Activated CD4-positive, CD25-positive, alpha-beta regulatory T cell treated with anti-CD3 and anti-CD28 coated beads, Interleukin-2, amount 50 U/mL, for 24 hours (primary cell): ENCODE results near the gene CLCA2.

Source experiments
- ATAC-seq, 2 donors: fragments of 150-1000 bp; cut with Tn5 transposase; one replicate each; pipeline ENCODE4 v1.10.0; 2021; ENCODE audit warnings: mild to moderate bottlenecking in 1 of 2, moderate library complexity in 1 of 2

CLCA2 gene, protein sequence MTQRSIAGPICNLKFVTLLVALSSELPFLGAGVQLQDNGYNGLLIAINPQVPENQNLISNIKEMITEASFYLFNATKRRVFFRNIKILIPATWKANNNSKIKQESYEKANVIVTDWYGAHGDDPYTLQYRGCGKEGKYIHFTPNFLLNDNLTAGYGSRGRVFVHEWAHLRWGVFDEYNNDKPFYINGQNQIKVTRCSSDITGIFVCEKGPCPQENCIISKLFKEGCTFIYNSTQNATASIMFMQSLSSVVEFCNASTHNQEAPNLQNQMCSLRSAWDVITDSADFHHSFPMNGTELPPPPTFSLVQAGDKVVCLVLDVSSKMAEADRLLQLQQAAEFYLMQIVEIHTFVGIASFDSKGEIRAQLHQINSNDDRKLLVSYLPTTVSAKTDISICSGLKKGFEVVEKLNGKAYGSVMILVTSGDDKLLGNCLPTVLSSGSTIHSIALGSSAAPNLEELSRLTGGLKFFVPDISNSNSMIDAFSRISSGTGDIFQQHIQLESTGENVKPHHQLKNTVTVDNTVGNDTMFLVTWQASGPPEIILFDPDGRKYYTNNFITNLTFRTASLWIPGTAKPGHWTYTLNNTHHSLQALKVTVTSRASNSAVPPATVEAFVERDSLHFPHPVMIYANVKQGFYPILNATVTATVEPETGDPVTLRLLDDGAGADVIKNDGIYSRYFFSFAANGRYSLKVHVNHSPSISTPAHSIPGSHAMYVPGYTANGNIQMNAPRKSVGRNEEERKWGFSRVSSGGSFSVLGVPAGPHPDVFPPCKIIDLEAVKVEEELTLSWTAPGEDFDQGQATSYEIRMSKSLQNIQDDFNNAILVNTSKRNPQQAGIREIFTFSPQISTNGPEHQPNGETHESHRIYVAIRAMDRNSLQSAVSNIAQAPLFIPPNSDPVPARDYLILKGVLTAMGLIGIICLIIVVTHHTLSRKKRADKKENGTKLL

DNA sequence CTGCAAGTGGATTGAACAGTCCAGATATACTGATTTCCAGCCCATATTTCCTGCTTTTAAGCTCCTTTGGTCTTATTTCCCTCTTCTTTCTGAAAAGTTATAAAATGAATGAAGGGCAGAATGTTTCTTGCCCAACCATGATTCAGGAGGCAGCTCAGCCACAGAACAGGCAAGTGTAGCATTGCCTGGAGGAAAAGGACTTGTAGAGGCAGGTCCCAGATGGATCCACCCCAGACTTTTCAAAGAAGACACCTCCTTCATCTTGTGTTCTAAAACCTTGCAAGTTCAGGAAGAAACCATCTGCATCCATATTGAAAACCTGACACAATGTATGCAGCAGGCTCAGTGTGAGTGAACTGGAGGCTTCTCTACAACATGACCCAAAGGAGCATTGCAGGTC lies at the start of gene CLCA2:
TSS of gene CLCA2 (plus strand) at position 299 of the 400 bp plus-strand sequence. CDS start at position 376, 77 bp downstream.
- no peak for ATAC-seq

DNA sequence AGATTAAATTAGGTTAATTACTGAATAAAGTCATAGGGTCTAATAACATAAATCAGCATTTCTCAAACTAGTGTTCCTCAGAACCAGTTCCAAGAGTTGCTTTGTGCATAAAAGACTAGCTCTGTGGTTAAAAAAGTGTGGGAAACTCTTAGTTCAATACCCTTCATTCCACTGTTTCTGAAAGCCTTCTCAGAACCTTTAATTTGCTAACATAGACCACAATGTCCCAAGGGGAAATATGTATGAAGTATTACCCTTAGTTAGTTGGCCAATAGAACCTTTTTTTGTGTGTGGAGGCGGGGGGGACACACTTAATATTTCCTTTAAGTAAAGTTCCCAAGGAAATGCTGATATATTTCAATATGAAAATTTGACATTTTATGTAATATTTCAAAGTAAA lies 48.3 kb upstream of the CLCA2 start:
- no peak for ATAC-seq

DNA sequence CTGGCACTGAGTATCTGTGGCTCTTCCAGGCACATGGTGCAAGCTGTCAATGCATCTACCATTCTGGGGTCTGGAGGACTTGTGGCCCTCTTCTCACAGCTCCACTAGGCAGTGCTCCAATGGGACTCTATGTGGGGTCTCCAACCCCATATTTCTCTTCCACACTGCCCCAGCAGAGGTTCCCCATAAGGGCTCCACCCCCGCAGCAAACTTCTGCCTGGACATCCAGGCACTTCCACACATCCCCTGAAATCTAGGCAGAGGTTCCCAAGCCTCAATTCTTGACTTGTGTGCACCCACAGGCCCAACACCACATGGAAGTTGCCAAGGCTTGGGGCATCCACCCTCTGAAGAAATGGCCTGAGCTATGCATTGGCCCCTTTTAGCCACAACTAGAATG lies 46.6 kb upstream of the CLCA2 start:
- ATAC-seq = no peak

DNA sequence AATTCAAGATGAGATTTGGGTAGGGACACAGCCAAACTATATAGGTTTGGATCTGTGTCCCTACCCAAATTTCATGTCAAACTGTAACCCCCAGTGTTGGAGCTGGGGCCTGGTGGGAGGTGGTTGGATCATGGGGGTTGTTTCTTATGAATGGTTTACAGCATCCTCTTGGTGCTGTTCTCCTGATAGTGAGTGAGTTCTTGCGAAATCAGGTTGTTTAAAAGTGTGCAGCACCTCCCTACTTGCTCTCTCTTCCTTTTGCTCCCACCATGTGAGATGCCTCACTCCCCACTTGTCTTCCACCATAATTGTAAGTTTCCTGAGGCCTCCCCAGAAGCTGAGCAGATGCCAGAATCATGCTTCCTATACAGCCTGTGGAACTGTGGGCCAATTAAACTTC lies 45.2 kb upstream of the CLCA2 start:
- no peak for ATAC-seq

DNA sequence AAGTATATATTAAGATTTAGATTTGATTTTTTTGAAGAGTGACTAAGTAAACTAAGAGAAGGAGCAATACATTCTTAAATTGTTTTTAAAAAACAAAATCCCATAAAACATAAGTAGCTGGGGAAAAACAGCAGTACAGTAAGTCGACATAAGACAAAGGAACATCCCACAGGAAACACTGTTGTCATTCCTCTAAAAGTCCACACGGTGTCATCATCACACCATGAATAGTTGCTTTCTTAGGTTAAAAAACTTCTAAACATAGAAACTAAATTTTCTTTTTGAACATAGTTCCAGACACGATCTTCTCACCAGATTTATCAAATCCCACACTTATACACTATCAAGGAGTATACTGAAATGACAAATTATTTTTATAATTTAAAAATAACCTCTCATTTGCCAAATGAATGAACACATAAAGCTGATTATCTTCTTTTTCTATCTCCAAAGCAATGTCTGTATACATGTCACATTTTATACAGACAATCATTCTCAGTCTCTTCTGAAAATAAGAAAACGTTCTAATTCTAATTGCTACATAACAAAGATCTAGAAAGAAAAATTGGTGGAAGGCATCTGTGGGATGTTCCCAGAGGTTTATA lies 43.6 kb upstream of the CLCA2 start:
- ATAC-seq = peak in 1 of 2 donors; percentile 55

DNA sequence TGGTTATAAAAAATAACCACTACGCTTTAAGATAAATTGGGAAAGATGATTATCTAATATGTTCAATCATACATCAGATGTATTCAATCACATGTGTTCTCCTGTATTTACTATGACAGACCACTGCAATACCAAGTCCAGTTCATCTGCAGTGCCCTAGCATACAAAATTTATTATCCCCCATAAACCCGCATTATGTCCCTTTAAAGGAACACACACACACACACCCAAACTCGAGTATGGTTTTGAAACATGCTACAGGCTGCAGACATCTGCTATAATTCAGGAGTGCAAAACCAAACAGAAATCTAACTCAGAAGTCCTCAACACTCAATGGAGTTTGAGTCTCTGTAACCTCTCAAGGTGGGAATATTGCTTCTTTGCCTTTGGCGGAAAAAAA lies 42.7 kb upstream of the CLCA2 start:
- ATAC-seq = no peak

DNA sequence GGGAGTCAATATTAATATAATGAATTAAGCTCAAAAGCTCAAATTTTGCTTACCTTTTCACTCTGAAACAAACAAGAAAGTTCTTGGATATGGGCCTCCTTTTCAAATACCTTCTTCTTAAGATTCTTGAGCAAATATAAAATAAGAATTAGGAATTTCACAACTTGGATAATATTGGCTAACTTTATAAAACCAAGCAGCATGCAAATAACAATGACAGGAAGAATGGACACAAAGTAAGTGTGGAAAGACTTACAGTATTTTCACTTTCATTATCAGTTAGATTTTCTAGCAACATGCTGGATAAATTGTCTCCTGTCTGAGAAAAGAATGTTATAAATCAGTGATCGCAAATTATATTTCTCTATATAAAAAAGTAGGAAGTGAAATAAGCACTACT lies 41.1 kb upstream of the CLCA2 start:
- ATAC-seq = no peak

DNA sequence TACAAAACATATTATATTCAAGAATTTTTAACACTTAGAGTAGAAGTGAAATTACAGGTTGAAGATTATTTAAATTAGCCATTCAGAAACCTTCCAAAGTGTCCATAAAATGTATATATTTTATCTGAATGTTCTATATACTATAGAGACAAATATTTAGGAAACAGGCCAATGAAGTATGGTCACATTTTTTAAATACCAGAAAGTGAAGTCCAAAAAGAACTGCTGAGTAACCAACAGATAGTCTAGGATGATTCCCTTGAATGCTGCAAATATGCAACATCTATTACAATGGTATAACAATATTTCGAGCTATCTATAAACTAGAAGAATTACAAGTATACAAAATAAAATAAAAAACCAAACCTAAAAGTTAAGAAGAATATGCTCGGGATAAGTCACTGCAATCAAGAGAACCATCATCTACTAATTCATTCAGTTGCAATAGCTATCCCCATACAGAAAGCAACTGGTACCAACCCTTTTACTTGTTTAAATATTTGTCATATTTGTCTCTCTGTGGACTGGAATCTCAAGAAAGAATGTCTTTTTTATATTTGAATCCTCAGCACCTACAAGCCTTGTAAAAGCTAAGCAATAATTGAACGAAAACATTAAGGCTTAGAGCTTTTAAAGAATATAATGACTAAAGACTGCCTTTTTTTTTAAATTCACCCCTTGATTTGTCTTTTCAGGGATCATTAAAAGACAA lies 35.9 kb upstream of the CLCA2 start:
- ATAC-seq = no peak

DNA sequence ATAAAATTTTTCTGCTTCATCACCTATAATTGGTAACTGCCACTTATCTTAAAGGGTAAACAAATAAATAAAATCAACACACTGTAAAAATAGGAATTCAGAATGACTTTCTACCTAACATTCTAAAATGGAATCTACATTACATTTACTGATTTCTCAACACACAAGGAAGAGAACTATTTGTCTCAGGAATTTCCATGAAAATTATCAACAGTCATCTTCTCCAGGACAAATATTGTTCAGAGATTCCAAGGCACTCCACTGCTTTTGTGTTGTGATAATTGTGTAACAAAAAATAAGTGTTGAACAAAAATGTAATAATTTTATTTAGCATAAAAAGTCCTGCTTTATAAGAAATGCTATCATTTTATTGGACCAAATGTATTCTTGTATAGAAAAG lies 35.2 kb upstream of the CLCA2 start:
- ATAC-seq = no peak

DNA sequence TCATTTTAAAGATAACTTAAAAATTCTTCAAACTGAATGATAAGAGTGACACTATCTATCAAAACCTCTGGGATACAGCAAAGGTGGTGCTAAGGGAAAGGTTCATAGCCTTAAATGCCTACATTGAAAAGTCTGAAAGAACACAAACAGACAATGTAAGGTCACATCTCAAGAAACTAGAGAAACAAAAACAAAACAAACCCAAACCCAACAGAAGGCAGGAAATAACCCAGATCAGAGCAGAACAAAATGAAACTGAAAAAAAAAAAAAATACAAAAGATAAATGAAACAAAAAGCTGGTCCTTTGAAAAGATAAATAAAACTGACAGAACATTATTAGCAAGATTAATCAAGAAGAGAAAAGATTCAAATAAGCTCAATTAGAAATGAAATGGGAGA lies 34.7 kb upstream of the CLCA2 start:
- ATAC-seq = peak; percentile 46 to 72

DNA sequence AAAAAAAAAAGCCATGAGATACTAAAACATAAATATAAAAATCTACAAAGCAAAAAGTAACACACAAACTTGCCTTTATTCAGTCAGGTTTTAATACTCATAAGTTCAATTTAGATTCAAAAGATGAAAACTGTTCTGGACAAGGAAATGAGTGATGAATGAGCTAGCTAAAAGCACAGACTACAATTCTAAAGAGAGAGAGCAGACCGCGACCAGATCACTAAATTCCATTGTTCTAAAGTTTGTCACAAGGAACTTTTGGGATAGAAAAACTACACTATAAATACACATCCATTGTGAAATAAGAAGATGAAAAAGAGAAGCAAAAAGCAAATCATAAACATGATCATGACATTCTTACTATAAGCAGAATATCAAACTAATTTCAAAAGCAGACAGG lies 29.6 kb upstream of the CLCA2 start:
- no peak for ATAC-seq

DNA sequence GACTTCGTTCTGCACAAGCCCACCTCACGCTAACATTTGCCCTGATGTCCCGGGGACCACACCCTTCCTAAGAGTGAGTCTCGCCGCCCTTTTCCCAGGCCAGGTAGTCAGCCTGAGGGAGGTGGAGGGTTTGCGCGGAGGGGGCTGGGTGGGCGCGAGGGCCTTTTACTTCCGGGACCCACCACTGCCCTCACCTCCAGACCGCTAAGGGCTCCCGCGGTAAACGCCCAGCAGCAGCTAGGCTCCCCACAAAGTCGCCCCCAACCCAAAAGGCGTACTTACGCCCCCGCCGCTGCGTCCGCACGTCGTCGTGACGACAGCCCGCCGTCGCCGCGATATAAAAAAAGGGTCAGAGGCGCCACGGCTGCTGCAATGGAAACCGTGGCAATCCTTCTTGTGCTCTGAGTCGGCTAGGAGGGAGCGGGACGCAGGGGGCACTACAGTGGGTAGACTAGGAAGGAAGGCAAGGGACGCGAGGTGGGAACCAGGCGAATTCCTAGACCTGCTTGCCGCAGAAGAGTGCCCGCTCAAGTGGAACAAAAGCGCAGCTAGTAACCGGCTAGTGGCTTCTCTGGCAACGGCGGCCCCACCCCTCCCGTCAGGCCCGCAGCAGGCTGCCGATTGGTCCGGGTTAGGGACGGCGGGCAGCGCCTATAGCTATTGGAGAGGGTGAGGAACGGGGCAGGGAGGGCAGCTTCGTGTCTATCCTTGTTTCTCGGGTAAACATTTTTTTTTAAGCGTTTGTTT lies 28.0 kb upstream of the CLCA2 start, which contains the start of gene ODF2L:
TSS of gene ODF2L (minus strand) at position 573 of the 747 bp plus-strand sequence. CDS start 9,296 bp downstream, outside the sequence.
- ATAC-seq = peak; percentile 100

DNA sequence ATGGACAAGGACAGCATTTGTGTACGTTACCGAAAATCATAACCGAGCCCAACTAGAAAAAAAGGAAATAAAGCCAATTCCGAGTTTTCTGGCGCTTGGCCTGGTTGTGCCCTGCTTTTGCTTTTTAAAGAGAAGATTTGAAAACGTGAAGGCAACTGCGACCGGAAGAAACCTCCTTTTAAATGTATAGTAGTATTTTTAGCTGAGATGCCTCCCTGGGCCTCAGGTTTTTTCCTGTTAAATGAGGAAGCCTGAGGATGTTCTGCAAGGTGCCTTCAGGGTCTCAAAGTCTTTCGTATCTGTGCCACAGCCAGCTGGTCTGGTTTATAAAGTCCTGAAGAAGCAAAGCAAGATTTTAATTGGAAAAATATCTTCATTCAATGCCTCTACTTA lies 27.5 kb upstream of the CLCA2 start:
- peak in 1 of 2 donors; percentile 1 for ATAC-seq

DNA sequence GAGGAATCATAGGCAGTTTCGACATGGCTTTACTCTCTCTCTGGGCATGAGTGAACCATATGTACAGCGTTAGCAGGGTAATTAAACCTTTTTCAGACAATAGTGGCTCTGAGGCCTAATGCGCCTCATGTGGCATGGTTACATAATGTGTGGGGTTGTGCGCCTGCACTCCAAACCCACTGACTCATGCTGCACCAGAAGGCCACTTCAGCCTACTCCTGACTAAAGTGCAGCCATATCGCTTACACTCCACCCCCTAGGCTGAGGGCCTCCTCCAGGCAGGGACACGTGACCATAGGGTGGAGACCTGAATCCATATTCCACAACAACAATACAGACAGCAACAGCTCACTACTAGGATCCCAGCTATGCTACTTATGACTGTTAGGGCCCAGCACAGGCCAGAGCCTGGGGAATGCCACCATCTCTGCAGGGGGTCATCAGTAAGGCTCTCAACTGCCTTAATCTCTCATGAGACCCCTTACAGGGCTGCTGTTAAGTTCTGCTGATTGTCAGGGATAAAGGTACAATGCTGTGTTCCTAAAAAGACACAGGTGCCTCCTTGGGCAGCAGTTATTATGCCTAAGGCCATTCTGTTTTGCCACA lies 14.5 kb upstream of the CLCA2 start:
- ATAC-seq = no peak

DNA sequence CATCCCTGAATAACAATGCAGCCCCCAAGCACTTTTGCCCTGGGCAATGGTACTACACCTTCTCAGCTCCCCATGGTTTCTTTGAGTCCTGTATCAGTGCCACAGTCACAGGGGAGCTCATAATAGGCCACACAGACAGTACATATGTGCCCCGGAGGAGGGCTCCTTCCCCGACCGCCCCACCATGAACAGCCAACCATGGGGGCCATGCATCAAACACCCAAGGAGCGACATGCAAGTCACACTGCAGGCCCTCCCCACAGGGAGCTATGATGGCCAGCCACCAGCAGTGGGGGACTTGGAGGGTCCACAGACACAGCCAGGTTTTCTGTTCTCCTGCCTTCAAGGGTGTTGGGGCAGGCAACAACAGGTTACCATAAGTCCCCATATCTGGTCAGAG lies 13.1 kb upstream of the CLCA2 start:
- ATAC-seq = no peak

DNA sequence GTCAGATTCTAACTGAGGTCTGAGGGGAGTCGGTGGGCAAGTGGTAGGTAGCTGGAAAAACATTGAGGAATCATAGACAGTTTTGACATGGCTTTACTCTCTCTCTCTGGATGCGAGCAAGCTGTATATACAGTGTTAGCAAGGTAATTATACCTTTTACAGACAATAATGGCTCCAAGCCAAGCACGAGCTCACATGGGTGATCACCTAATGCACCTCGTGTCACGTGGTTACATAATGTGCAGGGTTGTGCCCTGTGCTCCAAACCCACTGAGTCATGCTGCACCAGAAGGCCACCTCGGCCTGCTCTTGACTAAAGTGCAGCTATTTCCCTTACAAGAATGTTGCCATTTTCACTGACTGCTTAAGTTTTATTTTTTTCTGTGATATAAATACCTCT lies 7.6 kb upstream of the CLCA2 start:
- ATAC-seq = no peak

DNA sequence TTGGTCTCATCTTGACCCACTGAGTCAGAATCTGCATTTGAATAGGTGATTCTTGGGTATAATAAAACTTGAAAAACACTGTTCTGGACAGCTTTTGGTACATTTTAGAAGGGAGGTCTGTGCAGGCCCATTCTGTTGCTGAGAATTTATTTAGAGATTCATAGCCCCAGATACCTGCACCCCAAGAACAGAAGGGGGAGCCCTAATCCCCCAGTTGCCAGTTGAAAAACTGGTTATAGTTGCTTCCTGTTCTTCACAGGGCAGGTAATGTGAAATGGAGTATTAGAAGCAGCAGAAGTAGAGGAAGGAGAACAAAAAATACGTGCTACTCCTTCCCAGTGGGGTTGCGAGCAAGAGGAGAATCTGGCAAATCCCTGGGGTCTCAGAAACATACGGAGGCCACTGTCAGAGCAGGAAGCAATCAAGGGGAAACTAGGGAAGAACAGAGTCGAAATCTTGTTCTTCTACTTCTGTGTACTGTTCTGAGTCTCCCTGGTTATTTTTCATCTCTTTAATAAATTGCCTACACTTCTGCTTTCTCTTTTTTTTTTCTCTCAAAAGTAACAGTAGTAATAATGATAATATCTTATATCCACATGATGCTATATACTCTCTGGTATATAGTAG lies 4.6 kb upstream of the CLCA2 start:
- peak; percentile 43 to 69 for ATAC-seq

DNA sequence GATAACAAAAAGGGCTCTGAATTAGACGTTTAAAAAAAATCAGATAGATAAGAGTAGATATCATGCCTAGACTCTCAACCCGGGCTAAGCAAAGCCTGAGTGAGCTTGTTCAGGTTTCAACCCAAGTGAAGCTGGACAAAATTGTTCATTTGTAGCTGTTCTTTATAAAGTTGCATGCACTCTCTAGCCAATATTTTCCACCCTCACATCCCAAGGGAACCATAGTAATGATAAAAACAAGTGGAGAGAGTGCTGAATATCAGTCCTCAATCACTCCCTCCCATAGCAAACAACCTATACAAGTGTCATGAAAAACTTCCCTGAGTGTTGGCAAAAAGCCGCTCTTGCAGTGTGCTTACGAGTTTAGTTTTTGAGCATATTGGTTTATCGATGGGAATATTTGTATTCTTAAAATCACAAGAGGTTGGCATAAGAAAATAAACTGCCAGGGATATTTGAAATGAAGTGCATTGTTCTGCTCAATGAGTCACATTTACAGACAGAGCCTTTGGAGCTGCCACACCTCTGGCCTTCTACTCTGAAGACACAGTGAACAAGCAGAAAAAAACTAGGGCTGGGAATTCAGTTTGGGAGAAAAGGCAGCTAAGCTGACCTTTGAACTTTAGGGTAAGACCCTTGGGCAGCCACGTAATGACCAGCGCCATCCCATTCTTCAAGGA lies 2.2 kb upstream of the CLCA2 start:
- ATAC-seq = no peak

DNA sequence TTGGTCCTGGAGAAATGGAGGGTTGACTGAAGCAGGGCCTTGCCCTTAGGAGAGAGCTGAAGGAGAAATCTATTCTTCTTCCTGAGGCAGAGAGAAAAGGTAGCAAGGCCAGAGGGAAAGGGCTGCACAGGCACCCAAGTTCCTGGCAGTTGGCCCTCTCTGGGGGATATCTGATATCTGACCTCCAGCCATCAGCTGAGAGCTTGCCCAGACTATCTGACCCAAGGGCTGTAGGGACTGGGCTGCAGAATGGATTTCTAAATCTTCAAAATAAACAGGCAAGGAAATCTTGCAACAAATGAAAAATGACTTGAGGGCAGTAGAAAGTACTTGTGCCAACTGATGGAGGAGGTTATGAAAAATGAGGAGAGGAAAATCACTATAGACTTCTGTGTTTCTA lies 498 bp upstream of the CLCA2 start:
- no peak for ATAC-seq

DNA sequence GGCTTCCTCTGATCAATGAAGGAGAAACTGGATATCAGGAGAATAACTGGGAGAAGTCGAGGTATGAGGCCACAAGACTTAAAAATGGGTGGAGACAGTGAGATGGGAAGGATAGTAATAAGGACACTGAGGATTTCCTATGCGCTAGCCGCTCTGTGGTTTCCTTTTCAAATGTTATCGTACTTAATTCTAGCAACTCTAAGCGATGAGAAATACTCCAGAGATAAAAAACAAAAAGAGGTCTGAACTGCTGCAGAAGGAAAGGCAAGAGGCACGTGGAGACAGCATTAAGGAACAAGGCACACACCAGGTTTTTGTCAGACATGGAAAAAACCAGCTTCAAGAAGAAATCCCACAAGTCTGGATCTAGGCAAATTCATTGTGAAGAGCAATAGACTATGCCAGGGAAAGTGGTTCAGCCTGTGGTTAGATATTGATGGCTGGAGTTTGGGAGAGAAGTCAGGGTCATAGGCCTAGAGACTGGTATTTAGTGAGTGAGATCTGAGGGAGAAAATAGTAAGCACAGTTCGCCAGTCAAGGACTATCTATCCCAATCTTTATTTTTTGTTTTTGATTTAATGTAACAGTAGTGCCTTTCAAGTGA lies 5.3 kb downstream of the CLCA2 start:
- ATAC-seq = no peak
